WI38 (cell line): Measurements from ENCODE around the gene ATP12A.
A peak's percentile ranks its signal among the peaks of the same experiment; 100 is the strongest.

ENCODE experiments used
- H3K4me3 ChIP-seq: 2 replicates; pipeline ENCODE4 v1.5.1; 2011; ENCODE audit warnings: low read depth, mild to moderate bottlenecking, control low read depth, low read length
- CTCF ChIP-seq: IDR thresholded peaks from 2 replicates; pipeline ENCODE4 v1.5.1; 2012; ENCODE audit warnings: low read depth, mild to moderate bottlenecking, control low read depth, low read length

ATP12A gene

GRCh38 chr13:24747248-24748060, 67.2 kb downstream of the ATP12A start:
- no peak for TF ChIP-seq CTCF
- H3K4me3 ChIP-seq = peak overlapping the region; percentile 41

- no peak overlapping the region for H3K4me3 ChIP-seq
- TF ChIP-seq CTCF = no peak
These were observed 67.8 kb downstream of the ATP12A start for GRCh38 chr13:24748061-24748400.

- no peak overlapping the region for H3K4me3 ChIP-seq
- TF ChIP-seq CTCF = no peak
These were observed 79.0 kb downstream of the ATP12A start for GRCh38 chr13:24759197-24759596.
